ENCODE results near the gene MDM4.

MDM4 gene

GRCh38 chr1:204571128-204571527, 54.9 kb downstream of the MDM4 start:
- DNase-seq (ENCODE audit: extremely low spot score), result no peak
- CTCF ChIA-PET, result interaction anchor here (0.8 to 1.3 kb wide), 2 partner anchors 192 to 236 kb away, joined by 3 to 4 read pairs; no protein-coding TSS in a partner anchor
- POLR2A ChIA-PET, result no interaction called here
- TF ChIP-seq CTCF (IDR thresholded peaks at IDR 0.05; ENCODE audit: control extremely low read depth, extremely low read depth, low read depth, missing control alignments), result no peak

- CTCF ChIA-PET, result interaction anchor here (0.8 to 11.7 kb wide), 3 partner anchors 192 to 236 kb away, joined by 3 to 61 read pairs (median 4); no protein-coding TSS in a partner anchor
- POLR2A ChIA-PET, result no interaction called here
- no peak for DNase-seq (ENCODE audit: extremely low spot score)
- no peak for TF ChIP-seq CTCF (IDR thresholded peaks at IDR 0.05; ENCODE audit: control extremely low read depth, extremely low read depth, low read depth, missing control alignments)
These were observed 55.4 kb downstream of the MDM4 start for GRCh38 chr1:204571631-204572030.

- CTCF ChIA-PET, result interaction anchor here (1.0 to 11.7 kb wide), 5 partner anchors 8 to 233 kb away, joined by 3 to 61 read pairs (median 13); no protein-coding TSS in a partner anchor
- POLR2A ChIA-PET, result interaction anchor here (0.6 kb wide), 1 partner anchor 221 kb away, joined by 3 read pairs; no protein-coding TSS in a partner anchor
- no peak for DNase-seq (ENCODE audit: extremely low spot score)
- TF ChIP-seq CTCF (IDR thresholded peaks at IDR 0.05; ENCODE audit: control extremely low read depth, extremely low read depth, low read depth, missing control alignments), result no peak
These were observed 57.0 kb downstream of the MDM4 start for GRCh38 chr1:204572923-204573922.

GRCh38 chr1:204574016-204574864, 58.0 kb downstream of the MDM4 start:
- CTCF ChIA-PET, result interaction anchor here (1.0 to 11.7 kb wide), 4 partner anchors 9 to 232 kb away, joined by 6 to 61 read pairs (median 16); no protein-coding TSS in a partner anchor
- no peak for DNase-seq (ENCODE audit: extremely low spot score)
- POLR2A ChIA-PET, result no interaction called here
- TF ChIP-seq CTCF (IDR thresholded peaks at IDR 0.05; ENCODE audit: control extremely low read depth, extremely low read depth, low read depth, missing control alignments), result no peak

GRCh38 chr1:204574865-204575163, 58.6 kb downstream of the MDM4 start:
- ChIA-PET POLR2A (interaction anchor here (1.2 kb wide), 1 partner anchor 11 kb away, joined by 3 read pairs; no protein-coding TSS in a partner anchor), CTCF (interaction anchor here (0.8 to 11.7 kb wide), 4 partner anchors 9 to 232 kb away, joined by 3 to 61 read pairs (median 16); no protein-coding TSS in a partner anchor)
- DNase-seq (ENCODE audit: extremely low spot score), result no peak
- TF ChIP-seq CTCF (IDR thresholded peaks at IDR 0.05; ENCODE audit: control extremely low read depth, extremely low read depth, low read depth, missing control alignments), result no peak
